HTR-8/SVneo (cell line): ENCODE results near the gene DYNLT5.
A peak's percentile ranks its signal among the peaks of the same experiment; 100 is the strongest.
"Not testable (repeated sequence)": the region's sequence is repeated elsewhere in the genome, so short reads cannot be mapped to it uniquely, and the experiment has no call there.

Experiments used
- DNase-seq: peaks from one replicate; pipeline ENCODE4 v3.0.0; 2011; ENCODE audit warnings: low spot score, mixed read lengths; ENCODE audit not compliant: insufficient read length
- FAIRE-seq: peaks from 2 replicates; lab custom pipeline; 2011; peaks lifted over from hg19 to GRCh38; lab: Jason Lieb, UNC

Gene DYNLT5, protein sequence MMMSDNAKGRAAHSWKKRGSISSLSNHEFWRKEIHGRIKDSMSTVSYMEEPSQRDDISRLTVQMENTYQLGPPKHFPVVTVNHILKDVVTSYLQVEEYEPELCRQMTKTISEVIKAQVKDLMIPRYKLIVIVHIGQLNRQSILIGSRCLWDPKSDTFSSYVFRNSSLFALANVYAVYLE

DNA sequence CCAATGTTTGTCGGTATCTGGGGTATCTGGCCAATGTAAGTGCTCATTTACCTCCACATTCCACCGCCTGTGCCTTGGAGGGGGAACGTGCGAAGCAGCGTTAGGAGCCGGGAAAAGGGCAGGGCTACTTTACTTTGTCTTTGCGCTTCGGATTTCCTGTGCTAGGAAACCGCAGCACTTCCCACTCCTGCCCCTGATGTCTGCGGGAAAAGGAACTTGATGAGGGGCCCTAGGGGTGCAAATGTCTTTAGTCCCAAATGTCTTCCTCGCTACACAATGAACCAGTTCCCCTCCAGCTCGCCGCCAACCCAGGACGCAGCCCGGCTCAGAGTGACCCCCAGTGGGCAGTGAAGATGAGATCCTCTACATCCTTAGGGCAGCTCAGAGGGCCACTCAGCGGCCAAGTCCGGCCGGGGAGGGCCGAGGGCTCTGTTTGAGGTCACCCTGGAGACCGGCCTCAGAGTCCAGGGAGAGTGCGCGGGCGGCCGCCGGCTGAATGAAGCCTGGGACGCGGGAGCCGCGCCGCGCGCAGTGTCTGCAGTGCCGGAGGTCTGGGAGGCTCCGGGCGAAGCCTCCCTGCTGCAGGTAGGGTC lies at the start of gene DYNLT5:
Gene DYNLT5 (plus strand): TSS at position 460 of the 593 bp plus-strand sequence. CDS start 2,200 bp downstream, outside the sequence.
- no peak for FAIRE-seq
- DNase-seq: peak; percentile 22

DNA sequence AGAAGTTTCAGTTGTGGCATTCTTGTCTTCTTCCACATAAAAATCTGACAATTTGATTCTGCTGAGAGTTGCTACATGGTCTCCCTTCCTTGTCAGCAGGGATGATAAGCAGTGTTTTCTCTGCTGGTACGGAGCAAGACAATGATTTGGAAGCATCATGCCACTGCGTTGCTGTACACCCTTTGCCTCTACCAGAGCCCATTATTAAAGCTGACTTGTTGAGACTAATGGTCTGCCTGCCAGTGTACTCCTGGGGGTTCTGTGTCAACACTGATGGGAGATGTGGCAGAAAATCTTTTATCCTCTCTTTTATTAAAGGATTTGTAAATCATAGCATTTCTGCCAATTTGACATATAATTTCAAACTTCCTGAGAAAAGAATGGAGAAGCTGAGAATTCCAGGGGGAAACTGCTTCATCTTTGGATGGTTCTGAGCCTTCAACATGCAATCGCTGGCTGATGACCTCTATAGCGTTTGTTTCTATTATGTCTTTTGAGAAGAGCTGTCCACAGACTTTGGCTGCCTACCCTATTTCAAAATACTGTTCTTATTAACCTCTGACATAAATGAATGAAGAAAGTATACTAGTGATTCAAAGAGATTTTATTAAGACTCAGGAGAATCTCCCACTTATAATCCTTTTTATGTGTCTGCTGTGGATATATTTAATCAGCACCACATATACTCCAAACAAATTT lies 47.9 kb upstream of the DYNLT5 start:
- no peak for DNase-seq
- no peak for FAIRE-seq

DNA sequence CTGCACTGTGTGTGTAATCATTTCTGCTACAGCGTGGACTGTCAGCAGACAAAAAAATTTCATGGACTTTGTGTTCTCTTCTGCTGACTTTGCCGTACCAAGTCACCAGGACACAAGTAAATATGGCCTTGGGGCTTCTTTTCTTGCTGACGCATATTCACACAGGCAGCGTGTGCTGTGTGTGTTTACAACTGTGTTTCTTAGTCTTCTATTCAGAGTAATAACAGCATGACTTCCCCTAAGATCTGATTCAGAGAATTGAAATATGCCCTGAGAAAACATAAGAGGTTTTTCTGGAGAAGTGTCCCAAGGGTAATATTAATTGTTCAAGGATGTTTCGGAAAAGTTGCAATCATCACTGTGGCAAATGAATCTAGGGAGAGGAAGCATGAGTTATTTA lies 47.1 kb upstream of the DYNLT5 start:
- no peak for FAIRE-seq

DNA sequence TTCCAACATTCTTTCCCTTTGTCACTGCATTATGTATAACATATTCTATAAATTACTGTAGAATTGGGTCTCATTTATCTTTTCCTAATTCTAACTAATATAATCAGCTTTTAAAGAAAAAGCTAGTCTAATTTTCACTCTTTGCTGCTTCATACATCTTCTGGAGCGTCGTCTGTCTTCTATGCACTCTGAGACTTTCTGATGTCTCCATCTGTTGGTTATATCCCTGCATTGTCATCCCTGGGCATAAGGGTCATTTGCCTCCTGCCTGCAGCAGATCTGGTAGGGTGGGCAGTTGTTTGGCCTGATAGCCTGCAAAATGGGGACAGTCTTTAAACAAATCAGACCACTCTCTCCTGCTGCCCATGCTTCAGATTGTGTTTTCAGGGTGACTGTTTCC lies 40.8 kb upstream of the DYNLT5 start:
- FAIRE-seq (no peak), DNase-seq (peak; percentile 11)

More for the DNA sequence above, 47.1 kb upstream of the DYNLT5 start:
- no peak for DNase-seq

DNA sequence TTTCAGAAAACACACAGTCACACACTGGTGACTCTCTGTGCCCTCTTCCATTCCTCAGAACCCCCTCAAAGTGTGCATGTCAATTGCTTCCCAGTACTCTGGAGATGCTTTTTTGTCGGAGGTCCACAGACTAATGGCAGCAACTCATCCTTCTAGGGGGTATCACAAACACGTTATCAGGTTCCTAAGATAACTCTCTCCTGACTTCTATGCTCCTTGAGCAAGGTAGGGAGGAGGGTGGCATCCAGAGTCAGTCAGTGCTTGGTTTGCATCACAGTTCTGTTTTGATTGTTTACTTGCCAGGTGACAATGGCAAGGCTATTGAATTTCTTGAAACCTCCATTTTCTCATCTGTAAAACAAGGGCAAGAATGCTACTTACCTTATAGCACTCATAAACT lies 39.4 kb upstream of the DYNLT5 start:
- FAIRE-seq (no peak), DNase-seq (no peak)

DNA sequence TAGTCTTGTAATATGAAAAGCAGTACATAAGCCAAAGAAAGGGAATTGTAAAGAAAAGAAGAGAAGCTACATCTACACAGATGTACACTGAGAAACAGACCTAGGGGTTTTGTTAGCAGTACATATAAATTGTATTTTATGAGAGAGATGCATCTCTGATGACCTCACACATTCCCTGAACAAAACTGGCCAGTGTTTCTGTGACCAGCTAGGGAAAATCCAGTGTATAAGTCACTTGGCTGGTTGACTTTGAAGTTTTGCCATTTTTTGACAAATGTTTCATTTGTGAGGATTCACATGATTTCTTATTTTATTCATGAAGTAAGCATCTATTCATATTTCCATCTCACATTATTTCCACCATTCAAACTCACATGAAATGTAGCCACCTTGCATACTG lies 28.3 kb upstream of the DYNLT5 start:
- no peak for DNase-seq
- FAIRE-seq: no peak

DNA sequence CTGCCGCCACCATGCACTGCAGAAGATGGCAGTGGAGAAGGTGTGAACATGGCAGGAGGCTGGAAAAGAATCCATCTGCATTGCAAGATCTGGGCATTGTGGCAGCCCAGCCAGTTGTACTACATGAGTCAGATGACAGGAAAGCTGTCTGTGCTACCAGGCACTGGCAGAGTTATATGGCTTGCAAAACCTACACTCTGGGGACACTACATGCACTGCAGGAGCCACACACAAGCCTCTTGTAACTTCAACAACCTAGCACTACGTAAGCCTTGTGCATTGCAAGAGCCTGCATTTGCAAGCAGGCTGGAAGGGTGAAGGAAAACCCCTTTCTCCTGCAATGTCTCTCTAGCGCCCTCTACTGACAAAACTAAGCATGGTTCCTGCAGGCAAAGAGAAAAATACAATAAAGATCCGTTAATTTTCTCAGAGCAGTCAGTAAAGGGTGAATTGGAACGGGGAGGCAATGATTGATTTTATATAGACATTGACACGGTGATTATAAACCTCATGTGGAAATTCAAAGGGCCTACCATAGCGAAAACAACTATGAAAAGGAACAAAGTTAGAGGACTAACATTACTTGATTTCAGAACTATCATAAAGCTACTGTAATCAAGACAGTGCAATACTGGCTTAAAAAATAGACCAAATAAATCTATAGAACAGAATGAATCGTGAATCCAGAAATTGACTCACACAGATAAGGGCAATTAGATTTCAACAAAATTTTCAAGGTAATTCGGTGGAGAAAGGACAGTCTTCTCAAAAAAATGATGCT lies 26.2 kb upstream of the DYNLT5 start:
- FAIRE-seq (peak; percentile 59), DNase-seq (peak; percentile 22)

DNA sequence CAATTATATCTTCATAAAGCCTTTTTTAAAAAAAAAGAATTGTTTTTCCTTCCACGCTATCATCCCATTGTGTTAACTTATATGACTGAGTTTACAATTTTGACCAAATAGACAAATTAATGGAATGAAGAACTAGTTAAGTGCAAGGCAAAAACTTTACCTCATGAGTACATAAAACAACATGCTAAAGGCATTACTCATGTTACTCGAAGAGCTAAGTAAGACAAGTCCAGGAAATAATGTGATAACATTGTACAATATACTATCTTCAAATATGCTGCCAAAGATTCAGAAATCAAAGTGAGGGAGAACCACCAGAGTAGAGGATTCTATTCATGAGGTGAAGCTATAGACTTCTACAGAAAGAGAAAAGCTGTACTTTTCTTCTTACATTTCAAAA lies 24.2 kb upstream of the DYNLT5 start:
- DNase-seq (no peak), FAIRE-seq (no peak)

DNA sequence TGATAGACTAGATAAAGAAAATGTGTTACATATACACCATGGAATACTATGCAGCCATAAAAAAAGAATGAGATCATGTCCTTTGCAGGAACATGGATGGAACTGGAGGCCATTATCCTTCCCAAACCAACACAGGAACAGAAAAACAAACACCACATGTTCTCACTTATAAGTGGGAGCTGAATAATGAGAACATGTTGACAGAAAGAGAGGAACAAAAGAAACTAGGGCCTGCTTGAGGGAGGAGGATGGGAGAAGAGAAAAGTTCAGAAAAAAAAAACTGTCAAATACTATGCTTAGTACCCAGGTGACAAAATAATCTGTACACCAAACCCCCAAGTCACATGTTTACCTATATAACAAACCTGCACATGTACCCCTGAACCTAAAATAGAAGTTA lies 23.5 kb upstream of the DYNLT5 start:
- DNase-seq, FAIRE-seq: not testable (repeated sequence)

DNA sequence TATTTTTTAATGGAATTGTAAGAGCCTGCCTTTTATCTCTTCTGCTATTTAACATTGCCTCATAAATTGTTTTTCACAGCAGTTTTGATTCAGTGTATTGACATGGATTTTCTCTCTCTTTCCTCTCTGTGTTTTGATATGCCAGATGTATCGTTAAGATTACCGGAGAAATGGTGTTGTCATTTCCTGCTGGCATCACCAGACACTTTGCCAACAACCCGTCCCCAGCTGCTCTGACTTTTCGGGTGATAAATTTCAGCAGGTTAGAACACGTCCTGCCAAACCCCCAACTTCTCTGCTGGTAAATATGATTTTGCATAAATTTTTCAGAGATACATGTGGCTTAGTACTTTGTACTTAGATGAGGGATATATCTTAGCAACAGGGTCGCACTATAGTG lies 23.1 kb upstream of the DYNLT5 start:
- no peak for FAIRE-seq
- DNase-seq: peak; percentile 22

DNA sequence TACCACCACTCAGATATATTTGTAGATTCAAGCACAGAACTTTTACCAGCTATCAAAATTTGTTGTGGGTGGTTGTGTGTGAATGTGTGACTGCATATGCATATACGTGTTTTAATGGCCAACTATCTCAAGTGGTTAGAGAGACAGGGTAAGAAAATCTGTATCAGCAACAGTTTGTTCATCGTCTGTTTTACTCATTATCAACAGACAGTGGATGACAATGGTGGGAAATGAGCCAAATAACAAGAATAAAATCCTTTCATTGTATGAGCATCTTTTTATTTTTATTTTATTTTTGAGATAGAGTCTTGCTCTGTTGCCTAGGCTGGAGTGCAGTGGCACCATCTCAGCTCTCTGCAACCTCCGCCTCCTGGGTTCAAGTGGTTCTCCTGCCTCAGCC lies 22.7 kb upstream of the DYNLT5 start:
- FAIRE-seq: no peak
- DNase-seq: no peak

DNA sequence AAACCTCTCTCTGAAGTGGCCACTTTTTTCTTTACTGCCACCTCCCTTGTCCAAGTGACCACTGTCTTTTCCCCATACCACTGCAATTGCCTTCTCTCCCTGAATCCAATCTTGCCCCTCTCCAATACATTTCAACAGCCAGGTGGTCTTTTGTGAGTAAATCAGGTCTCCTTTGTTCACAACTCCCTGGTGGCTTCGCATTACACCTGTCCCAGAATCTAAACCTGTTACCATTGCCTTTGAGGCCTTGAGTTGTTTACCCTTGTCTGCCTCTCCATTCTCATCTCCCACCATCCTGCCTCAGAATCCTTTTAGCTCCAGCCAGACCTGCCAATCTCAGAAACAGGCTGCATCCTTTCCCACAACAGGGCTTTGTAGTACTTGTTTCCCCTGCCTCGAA lies 21.8 kb upstream of the DYNLT5 start:
- DNase-seq (no peak), FAIRE-seq (no peak)

DNA sequence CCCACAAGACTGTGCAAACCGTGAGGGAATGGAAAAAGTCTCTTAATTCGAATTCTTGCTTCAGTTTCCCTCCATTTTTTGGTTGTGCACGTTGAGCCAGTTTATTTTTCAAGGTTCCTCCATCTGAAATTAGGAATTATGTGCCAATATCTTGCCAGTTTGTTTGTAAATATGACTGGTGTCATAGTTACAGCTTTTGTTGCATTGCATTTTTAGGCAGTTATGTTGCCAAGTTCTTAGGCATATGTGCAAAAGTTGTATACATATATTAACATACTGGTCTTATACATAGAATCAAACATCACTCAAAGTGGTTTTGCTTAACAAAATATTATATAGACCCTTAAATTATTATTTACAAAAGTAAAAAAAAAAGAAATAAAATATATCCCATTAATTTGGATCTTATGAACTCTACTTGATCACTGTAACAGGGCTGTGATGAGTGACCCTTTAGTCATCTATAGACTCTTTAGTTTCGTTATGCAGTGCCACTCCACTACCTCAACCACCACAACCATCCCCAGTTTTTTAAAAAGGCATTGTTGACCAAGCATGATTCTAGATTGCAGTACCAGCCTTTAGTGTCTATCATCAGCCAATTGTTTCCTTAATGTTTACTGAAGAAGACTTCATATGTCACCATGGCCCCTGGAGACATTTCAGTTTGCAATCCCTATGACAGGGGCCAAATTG lies 20.9 kb upstream of the DYNLT5 start:
- FAIRE-seq: no peak
- DNase-seq: no peak

DNA sequence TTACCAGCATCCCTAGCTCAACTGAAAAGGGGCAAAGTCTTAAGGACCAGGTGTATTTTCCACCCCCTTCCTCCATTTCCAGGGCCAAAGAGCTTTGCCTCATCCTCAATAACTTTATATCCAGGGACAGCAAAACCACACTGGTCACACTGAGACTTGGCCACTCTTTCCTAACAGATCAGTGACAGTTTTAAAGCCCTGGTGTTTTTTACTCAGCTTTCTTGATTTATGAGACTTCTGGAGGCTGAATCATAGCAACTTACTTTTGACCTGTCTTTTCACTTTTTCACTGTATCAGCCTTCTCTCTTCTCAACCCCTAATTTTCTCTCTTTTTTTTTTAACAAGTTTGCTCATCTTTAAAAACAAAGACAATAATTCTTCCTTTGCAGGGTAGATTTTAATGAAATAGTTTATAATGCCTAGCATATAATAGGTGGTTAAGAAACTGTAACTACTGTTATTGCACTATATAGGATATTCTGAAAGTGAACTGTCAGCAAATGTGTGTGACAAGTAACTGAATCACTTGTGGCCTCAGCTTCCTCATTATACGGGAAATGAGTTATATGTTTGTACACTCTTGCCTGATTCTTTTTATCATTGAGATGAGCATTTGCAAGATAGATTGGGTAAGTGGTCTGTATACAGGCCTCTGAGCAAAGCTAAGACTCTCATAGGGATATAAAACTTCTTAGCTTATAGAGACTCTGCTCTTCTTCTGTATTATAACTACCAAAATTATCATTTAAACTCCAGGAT lies 19.7 kb upstream of the DYNLT5 start:
- no peak for FAIRE-seq
- no peak for DNase-seq

DNA sequence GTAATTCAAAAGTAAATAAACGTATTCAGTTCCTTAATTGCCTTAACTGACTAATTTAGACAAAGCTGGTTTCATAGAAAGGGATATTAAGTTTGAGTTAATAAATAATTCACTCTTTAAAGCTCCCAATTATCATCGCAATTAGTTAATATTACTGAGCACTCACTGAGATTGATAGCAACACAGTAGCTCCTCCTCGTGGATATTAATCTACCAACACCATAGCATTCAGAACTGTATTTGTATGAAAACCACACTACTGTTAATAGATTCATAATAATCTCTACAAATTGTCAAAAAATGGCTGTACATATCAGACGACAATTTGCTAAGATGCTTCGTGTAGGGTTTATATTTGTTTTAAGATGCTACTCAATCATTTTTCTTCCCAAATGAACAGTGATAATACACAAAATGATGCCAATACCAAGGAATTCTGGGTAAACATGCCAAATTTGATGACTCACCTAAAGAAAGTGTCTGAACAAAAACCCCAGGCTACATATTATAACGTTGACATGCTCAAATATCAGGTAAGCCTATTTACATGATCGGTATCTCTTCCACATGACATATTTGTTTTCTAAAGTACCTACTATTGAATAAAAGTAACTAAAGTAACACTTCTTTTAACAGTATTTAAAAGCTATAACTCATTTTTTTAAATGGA lies 18.8 kb upstream of the DYNLT5 start:
- no peak for FAIRE-seq
- DNase-seq: no peak

DNA sequence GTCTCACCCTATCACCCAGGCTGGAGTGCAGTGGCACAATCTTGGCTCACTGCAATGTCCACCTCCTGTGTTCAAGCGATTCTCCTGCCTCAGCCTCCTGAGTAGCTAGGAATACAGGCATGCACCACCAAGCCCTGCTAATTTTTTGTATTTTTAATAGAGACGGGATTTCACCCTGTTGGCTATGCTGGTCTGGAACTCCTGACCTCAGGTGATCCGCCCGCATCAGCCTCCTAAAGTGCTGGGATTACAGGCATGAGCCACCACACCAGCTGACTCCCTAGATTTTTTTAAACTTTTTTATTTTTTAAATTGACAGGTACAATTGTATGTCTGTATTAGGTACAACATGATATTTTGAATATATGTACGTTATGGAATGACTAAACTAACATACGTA lies 17.7 kb upstream of the DYNLT5 start:
- FAIRE-seq, DNase-seq: not testable (repeated sequence)

DNA sequence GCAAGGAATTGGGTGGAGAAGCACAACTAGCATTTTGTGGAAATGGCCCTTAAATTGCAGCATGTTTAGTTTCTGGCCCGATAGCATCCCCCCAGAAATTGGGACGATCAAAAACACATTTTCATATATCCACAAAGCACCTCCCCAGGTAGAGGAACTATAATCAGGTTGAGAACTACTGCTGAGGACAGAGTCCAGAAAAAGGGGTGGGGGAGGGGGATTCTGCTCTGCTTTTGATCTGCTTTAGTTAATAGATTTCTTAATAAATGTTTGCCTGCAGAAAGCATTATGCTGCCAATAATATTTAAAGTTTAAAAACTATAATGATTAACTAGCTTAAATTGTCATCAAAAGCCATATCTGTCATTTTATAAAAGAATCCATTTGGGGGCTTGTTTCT lies 14.4 kb upstream of the DYNLT5 start:
- DNase-seq (no peak), FAIRE-seq (no peak)

DNA sequence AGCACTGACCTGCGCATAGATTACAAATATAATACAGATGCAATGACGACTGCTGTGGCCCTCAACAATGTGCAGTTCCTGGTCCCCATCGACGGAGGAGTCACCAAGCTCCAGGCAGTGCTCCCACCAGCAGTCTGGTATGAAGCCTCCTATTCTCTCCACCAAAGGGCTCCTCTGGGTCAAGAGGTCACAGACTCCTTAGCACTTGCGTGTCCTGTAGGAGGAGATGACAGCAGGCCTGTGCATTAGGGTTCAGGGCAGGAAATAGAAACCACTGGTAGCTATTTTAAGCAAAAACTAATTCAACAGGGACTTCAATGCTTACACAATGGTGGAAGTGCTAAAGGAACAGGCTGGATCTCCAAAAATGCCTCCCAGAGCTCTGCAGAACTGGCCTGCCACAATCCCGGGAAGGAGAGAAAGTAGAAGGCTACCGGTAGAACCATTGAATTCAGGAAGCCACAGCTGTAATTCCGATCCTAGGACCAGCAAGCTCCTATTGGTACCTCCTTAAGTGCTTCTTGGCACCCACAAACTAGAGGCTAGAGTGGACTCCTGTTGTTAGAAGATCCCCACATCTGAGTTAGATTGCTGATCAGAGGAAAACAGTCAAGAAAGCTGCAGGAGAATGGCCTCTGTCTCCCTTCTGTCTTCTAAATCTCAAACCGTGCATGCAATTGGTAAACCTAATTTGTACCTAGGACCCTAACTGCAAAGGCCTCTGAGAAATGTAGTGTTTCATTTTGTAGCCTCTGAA lies 12.7 kb upstream of the DYNLT5 start:
- DNase-seq (no peak), FAIRE-seq (no peak)
